Neural progenitor cell (in vitro differentiated cells): ENCODE data around the gene CDH1. TPM values are rescaled to one million over a fixed set of nuclear protein-coding genes. Genes with fewer than 3 reads are reported as not detected.
A peak's percentile ranks its signal among the peaks of the same experiment; 100 is the strongest.

Experiments
- DNase-seq: peaks from one replicate; pipeline ENCODE4 v3.0.0-alpha.2; 2016; ENCODE audit warnings: low spot score
- H2AFZ ChIP-seq: fragments of 200-600 bp; sonication (generic); replicated peaks from 2 replicates; pipeline ENCODE4 v1.6.1; 2016; ENCODE audit warnings: antibody characterized with exemption
- H3F3A ChIP-seq: fragments of 200-600 bp; sonication (generic); 2 replicates; pipeline ENCODE4 v1.6.1; 2016; ENCODE audit warnings: antibody characterized with exemption, low read depth
- H3K27ac ChIP-seq: fragments of 200-600 bp; sonication (generic); 2 replicates; pipeline ENCODE4 v1.5.1; 2016; ENCODE audit warnings: mild to moderate bottlenecking
- H3K27me3 ChIP-seq: fragments of 200-600 bp; sonication (generic); 2 replicates; pipeline ENCODE4 v1.6.1; 2016; ENCODE audit warnings: mild to moderate bottlenecking, moderate library complexity
- H3K36me3 ChIP-seq: fragments of 200-600 bp; sonication (generic); 2 replicates; pipeline ENCODE4 v1.5.1; 2016
- H3K4me1 ChIP-seq: fragments of 200-600 bp; sonication (generic); 2 replicates; pipeline ENCODE4 v1.6.1; 2016; ENCODE audit warnings: mixed run types
- H3K4me2 ChIP-seq: fragments of 200-600 bp; sonication (generic); 2 replicates; pipeline ENCODE4 v1.6.1; 2016
- H3K4me3 ChIP-seq: fragments of 200-600 bp; sonication (generic); 2 replicates; pipeline ENCODE4 v1.5.1; 2016
- H3K79me2 ChIP-seq: fragments of 200-600 bp; sonication (generic); 2 replicates; pipeline ENCODE4 v1.6.1; 2016; ENCODE audit warnings: low read depth
- H3K9ac ChIP-seq: fragments of 200-600 bp; sonication (generic); 2 replicates; pipeline ENCODE4 v1.6.1; 2016
- H3K9me3 ChIP-seq: fragments of 200-600 bp; sonication (generic); 2 replicates; pipeline ENCODE4 v1.5.1; 2016; ENCODE audit warnings: low read depth
- H4K20me1 ChIP-seq: fragments of 200-600 bp; sonication (generic); 2 replicates; pipeline ENCODE4 v1.6.1; 2016; ENCODE audit warnings: low read depth
- H3K27ac Mint-ChIP-seq: 3 replicates; pipeline ENCODE4 v1.8.0; 2021; ENCODE audit warnings: mixed read lengths
- H3K27me3 Mint-ChIP-seq: 2 replicates; pipeline ENCODE4 v1.8.0; 2022; ENCODE audit warnings: low read depth, mild to moderate bottlenecking, inconsistent platforms, moderate library complexity, mixed read lengths; ENCODE audit not compliant: insufficient read depth
- H3K36me3 Mint-ChIP-seq: 3 replicates; pipeline ENCODE4 v1.8.0; 2021; ENCODE audit warnings: mixed read lengths
- H3K4me1 Mint-ChIP-seq: 3 replicates; pipeline ENCODE4 v1.8.0; 2021; ENCODE audit warnings: mixed read lengths
- H3K4me3 Mint-ChIP-seq: 3 replicates; pipeline ENCODE4 v1.8.0; 2021; ENCODE audit warnings: mild to moderate bottlenecking, moderate library complexity, mixed read lengths
- H3K9me3 Mint-ChIP-seq: 3 replicates; pipeline ENCODE4 v1.8.0; 2020; ENCODE audit warnings: mixed read lengths
- CTCF ChIP-seq: fragments of 200-600 bp; sonication (generic); IDR thresholded peaks from 2 replicates; pipeline ENCODE4 v1.5.1; 2017; ENCODE audit warnings: antibody characterized with exemption, mild to moderate bottlenecking
- EZH2 ChIP-seq: fragments of 200-600 bp; sonication (generic); IDR thresholded peaks from 2 replicates; pipeline ENCODE4 v1.6.1; 2017; ENCODE audit warnings: antibody characterized with exemption, mild to moderate bottlenecking, moderate library complexity
- EZH2phosphoT487 ChIP-seq: fragments of 200-600 bp; sonication (generic); IDR thresholded peaks from 2 replicates; pipeline ENCODE4 v1.6.1; 2017; ENCODE audit warnings: antibody characterized with exemption
- total RNA-seq: library from RNA; depleted of rRNA; stranded (reverse); fragments of >200 nt; gene quantifications from 2 replicates; pipeline ENCODE4 v1.2.3, GENCODE V29; 2015; ENCODE audit warnings: low replicate concordance

The CDH1 gene
- total RNA-seq, 1 donor from 2014 or later = 3.3 TPM

- Histone ChIP-seq H3K4me1 (peaks cover 13% of the 10 kb centered on the region), H3K9ac (no peak overlapping the region), H3K36me3 (no peaks in the 10 kb centered on the region), H2AFZ (no peak overlapping the region), H3K9me3 (no peaks in the 10 kb centered on the region), H3K27ac (no peak overlapping the region), H3K4me2 (peak overlapping the region; percentile 75), H3K27me3 (peaks cover 29% of the 10 kb centered on the region), H3F3A (peaks cover 10% of the 10 kb centered on the region), H3K79me2 (no peaks in the 10 kb centered on the region), H4K20me1 (no peaks in the 10 kb centered on the region), H3K4me3 (peak overlapping the region; percentile 58)
- Mint-ChIP-seq H3K27me3 (peaks cover 37% of the 10 kb centered on the region), H3K9me3 (peaks cover 2% of the 10 kb centered on the region), H3K27ac (no peak overlapping the region), H3K4me1 (peaks cover 13% of the 10 kb centered on the region), H3K4me3 (peak overlapping the region; percentile 78), H3K36me3 (no peaks in the 10 kb centered on the region)
- no peak for TF ChIP-seq EZH2
- TF ChIP-seq EZH2phosphoT487 = no peak
- TF ChIP-seq CTCF = no peak
- DNase-seq = no peak
Observed at GRCh38 chr16:68736561-68736960, 531 bp upstream of the CDH1 start.

- Mint-ChIP-seq H3K27me3 (peaks cover 37% of the 10 kb centered on the region), H3K4me3 (peak overlapping the region; percentile 81), H3K9me3 (peaks cover 2% of the 10 kb centered on the region), H3K27ac (no peak overlapping the region), H3K4me1 (peaks cover 18% of the 10 kb centered on the region), H3K36me3 (no peaks in the 10 kb centered on the region)
- Histone ChIP-seq H3K79me2 (no peaks in the 10 kb centered on the region), H4K20me1 (no peaks in the 10 kb centered on the region), H3K27me3 (peaks cover 29% of the 10 kb centered on the region), H3K9ac (no peak overlapping the region), H3K36me3 (no peaks in the 10 kb centered on the region), H3K27ac (no peak overlapping the region), H3K9me3 (no peaks in the 10 kb centered on the region), H3K4me3 (peak overlapping the region; percentile 58), H3K4me2 (peak overlapping the region; percentile 75), H3F3A (peaks cover 7% of the 10 kb centered on the region), H2AFZ (peak overlapping the region; percentile 36), H3K4me1 (peaks cover 10% of the 10 kb centered on the region)
- DNase-seq = peak; percentile 23
- TF ChIP-seq EZH2phosphoT487 = no peak
- peak; percentile 76 for TF ChIP-seq EZH2
Observed at GRCh38 chr16:68737730-68738629, 888 bp downstream of the CDH1 start.

GRCh38 chr16:68739964-68740627 lies 3.0 kb downstream of the CDH1 start:
- peaks cover 8% of the 10 kb centered on the region for H3F3A ChIP-seq
- Mint-ChIP-seq H3K27me3 (peaks cover 26% of the 10 kb centered on the region), H3K27ac (no peak overlapping the region), H3K4me3 (no peak overlapping the region), H3K9me3 (peaks cover 2% of the 10 kb centered on the region), H3K4me1 (peaks cover 22% of the 10 kb centered on the region), H3K36me3 (no peaks in the 10 kb centered on the region)
- H3K4me2 ChIP-seq = no peak overlapping the region
- TF ChIP-seq CTCF (no peak), EZH2 (no peak)
- H4K20me1 ChIP-seq = no peaks in the 10 kb centered on the region
- no peaks in the 10 kb centered on the region for H3K36me3 ChIP-seq
- DNase-seq = no peak
- no peak overlapping the region for H3K4me3 ChIP-seq
- peaks cover 29% of the 10 kb centered on the region for H3K27me3 ChIP-seq
- no peaks in the 10 kb centered on the region for H3K9me3 ChIP-seq
- no peak overlapping the region for H3K27ac ChIP-seq
- peaks cover 11% of the 10 kb centered on the region for H3K4me1 ChIP-seq
- H2AFZ ChIP-seq = no peak overlapping the region
- no peaks in the 10 kb centered on the region for H3K79me2 ChIP-seq
- H3K9ac ChIP-seq = no peak overlapping the region
